Naive thymus-derived CD8-positive, alpha-beta T cell (primary cell): ENCODE results near the gene ANO2. TPM values are rescaled to one million over a fixed set of nuclear protein-coding genes. Genes with fewer than 3 reads are reported as not detected.

Source experiments
- ATAC-seq, 2 donors: fragments of 150-1000 bp; cut with Tn5 transposase in 1 of 2; sonication (Bioruptor Pico), chemical (Tn5 transposase) in 1 of 2; 1 replicate in 1 of 2; 2 replicates in 1 of 2; pipeline ENCODE4 v1.10.0; 2021; ENCODE audit warnings: mild to moderate bottlenecking in 2 of 2, moderate library complexity in 2 of 2
- POLR2A ChIA-PET: fragments of 350-600 bp; sonication (Branson Sonifier 250); formaldehyde crosslinking; loops from one replicate; lab custom pipeline; 2021; ENCODE audit warnings: antibody characterized with exemption; lab: Charles Lee
- DNase-seq, 10 donors: peaks; one replicate each; pipeline versions ENCODE4 v3.0.0 to v3.0.0-alpha.2; 2020 to 2022
- H3K27ac Mint-ChIP-seq, 10 donors: one replicate each; pipeline ENCODE4 v1.8.0; 2020 to 2022; ENCODE audit warnings: mild to moderate bottlenecking in 10 of 10, mixed read lengths in 10 of 10, moderate library complexity in 4 of 10, inconsistent platforms in 1 of 10
- H3K27me3 Mint-ChIP-seq, 5 donors: one replicate each; pipeline ENCODE4 v1.8.0; 2021 to 2022; ENCODE audit warnings: mixed read lengths in 5 of 5
- H3K36me3 Mint-ChIP-seq, 3 donors: one replicate each; pipeline ENCODE4 v1.8.0; 2020 to 2022; ENCODE audit warnings: mixed read lengths in 3 of 3, mild to moderate bottlenecking in 2 of 3, inconsistent platforms in 1 of 3
- H3K4me1 Mint-ChIP-seq, 4 donors: one replicate each; pipeline ENCODE4 v1.8.0; 2021 to 2022; ENCODE audit warnings: mixed read lengths in 4 of 4
- H3K4me3 Mint-ChIP-seq, 10 donors: one replicate each; pipeline ENCODE4 v1.8.0; 2020 to 2022; ENCODE audit warnings: mild to moderate bottlenecking in 10 of 10, mixed read lengths in 10 of 10, moderate library complexity in 6 of 10, inconsistent platforms in 1 of 10
- H3K9me3 Mint-ChIP-seq, 9 donors: one replicate each; pipeline ENCODE4 v1.8.0; 2020 to 2022; ENCODE audit warnings: mixed read lengths in 9 of 9, mild to moderate bottlenecking in 3 of 9, inconsistent platforms in 1 of 9, moderate library complexity in 1 of 9
- polyA plus RNA-seq, 3 donors: library from polyadenylated mRNA; unstranded; fragments of 300-500 nt; fragmentation: Illumina TruSeq; gene quantifications; one replicate each; pipeline ENCODE4 v1.2.3, GENCODE V29; 2021
- total RNA-seq, 8 experiments: library from RNA in 2 of 8; stranded (reverse) in 2 of 8; gene quantifications; one replicate each; pipeline ENCODE4 v1.2.3 and lab custom pipeline; 2021 to 2026

ANO2 gene
- total and polyA plus RNA-seq, 5 experiments from 2014 or later, result not detected

GRCh38 chr12:5923751-5924150, 21.3 kb downstream of the ANO2 start:
- Mint-ChIP-seq H3K27me3 (peaks cover 9 to 45% (median 30%) of the 10 kb centered on the region in 5 donors), H3K4me1 (peaks cover 0 to 2% (median 0%) of the 10 kb centered on the region in 4 donors), H3K27ac (no peak overlapping the region), H3K36me3 (no peaks in the 10 kb centered on the region), H3K4me3 (no peak overlapping the region), H3K9me3 (no peaks in the 10 kb centered on the region)
- ATAC-seq (no peak), DNase-seq (no peak)
- POLR2A ChIA-PET, result no interaction called here

DNA sequence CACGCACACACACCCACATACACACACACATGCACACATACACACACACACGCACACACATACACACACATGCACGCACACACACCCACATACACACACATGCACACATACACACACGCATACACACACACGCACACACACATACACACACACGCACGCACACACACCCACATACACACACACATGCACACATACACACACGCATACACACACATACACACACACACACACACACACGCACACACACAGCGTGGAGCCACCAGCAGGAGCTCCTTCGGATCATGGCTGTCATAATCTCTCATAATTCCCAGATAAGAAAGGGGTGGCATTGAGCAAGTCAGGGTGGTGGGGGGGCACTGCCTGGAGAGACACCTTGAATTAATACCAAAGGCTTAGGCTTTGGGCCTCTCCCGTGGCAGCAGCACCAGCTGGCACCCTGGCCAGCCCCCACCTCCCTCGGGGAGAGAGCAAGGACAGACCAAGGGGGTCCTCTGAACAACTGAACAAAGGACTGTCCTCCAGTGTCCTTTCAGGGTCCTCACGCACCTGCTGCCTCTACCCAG, 21.9 kb downstream of the ANO2 start:
- no peak overlapping the region for H3K4me3 Mint-ChIP-seq
- no peaks in the 10 kb centered on the region for H3K9me3 Mint-ChIP-seq
- peaks cover 8 to 46% (median 30%) of the 10 kb centered on the region in 5 donors for H3K27me3 Mint-ChIP-seq
- no peak for DNase-seq
- peaks cover 0 to 2% (median 0%) of the 10 kb centered on the region in 4 donors for H3K4me1 Mint-ChIP-seq
- H3K36me3 Mint-ChIP-seq, result no peaks in the 10 kb centered on the region
- no peak for ATAC-seq
- POLR2A ChIA-PET, result no interaction called here
- H3K27ac Mint-ChIP-seq, result peak overlapping the region in 1 of 10 donors; percentile 56

DNA sequence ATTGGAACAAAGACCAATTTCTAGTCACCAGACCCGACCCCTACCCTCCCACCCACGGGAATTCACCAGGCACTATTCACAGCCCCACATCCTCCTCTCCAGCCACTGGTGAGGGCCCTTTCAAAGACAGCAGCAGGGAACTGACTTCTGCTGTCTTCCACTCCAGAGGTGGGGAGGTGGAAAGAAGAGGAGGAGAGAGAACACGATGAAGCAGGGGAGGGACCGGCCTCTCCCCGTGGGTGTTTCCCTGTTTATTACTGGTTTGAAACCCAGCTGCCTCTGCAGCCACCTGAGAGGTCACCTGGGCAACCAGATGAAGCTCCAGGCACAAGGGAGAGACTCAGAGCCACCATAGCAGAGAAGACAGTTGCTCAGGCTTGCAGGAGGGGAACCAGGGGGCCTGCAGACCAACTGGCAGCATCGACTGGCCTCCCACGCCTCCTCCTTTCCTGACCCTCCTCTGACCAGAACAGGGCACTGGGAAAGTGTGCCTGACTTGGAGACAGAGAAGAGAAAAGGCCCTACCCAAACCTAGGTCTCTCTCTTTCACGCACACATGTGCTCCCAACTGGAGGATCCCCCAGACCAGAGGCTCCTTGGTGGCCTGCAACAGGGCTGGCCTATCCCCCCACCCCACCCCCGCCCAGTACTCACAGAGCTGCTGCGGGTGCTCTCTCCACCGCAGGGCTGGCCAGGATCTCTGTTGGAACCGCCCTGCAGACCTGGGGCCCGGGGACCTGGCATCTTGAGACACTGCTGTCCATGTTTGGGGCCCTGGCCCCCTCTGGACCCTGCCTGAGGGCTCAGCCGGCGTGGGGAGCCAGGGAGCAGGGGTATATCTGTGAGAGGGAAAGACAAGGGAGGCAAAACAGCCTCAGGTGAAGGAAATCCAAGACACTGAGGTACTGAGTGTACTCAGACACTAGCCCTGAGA, 22.8 kb downstream of the ANO2 start:
- Mint-ChIP-seq H3K27ac (peak overlapping the region in 1 of 10 donors; percentile 34), H3K4me1 (peaks cover 0 to 2% (median 0%) of the 10 kb centered on the region in 4 donors), H3K27me3 (peaks cover 7 to 37% (median 24%) of the 10 kb centered on the region in 5 donors), H3K9me3 (no peaks in the 10 kb centered on the region), H3K36me3 (no peaks in the 10 kb centered on the region), H3K4me3 (no peak overlapping the region)
- ATAC-seq, result no peak
- POLR2A ChIA-PET, result no interaction called here
- DNase-seq, result no peak

- H3K4me1 Mint-ChIP-seq, result peaks cover 0 to 2% (median 0%) of the 10 kb centered on the region in 4 donors
- H3K36me3 Mint-ChIP-seq, result no peaks in the 10 kb centered on the region
- no peak overlapping the region for H3K4me3 Mint-ChIP-seq
These were observed 23.8 kb downstream of the ANO2 start for GRCh38 chr12:5921027-5921909.

GRCh38 chr12:5916785-5917290, 28.2 kb downstream of the ANO2 start:
- Mint-ChIP-seq H3K9me3 (no peaks in the 10 kb centered on the region), H3K36me3 (no peaks in the 10 kb centered on the region), H3K27me3 (peaks cover 1 to 17% (median 5%) of the 10 kb centered on the region in 5 donors), H3K4me3 (no peak overlapping the region), H3K4me1 (no peaks in the 10 kb centered on the region), H3K27ac (peak overlapping the region in 1 of 10 donors; percentile 46)
- ATAC-seq (no peak), DNase-seq (no peak)
- POLR2A ChIA-PET, result no interaction called here

More at GRCh38 chr12:5921027-5921909, 23.8 kb downstream of the ANO2 start:
- POLR2A ChIA-PET, result no interaction called here
- H3K27me3 Mint-ChIP-seq, result peaks cover 2 to 28% (median 16%) of the 10 kb centered on the region in 5 donors
- ATAC-seq (no peak), DNase-seq (no peak)
- H3K9me3 Mint-ChIP-seq, result no peaks in the 10 kb centered on the region
- H3K27ac Mint-ChIP-seq, result no peak overlapping the region

- no peaks in the 10 kb centered on the region for H3K36me3 Mint-ChIP-seq
- no peak overlapping the region for H3K4me3 Mint-ChIP-seq
- H3K27ac Mint-ChIP-seq, result no peak overlapping the region
- peaks cover 1 to 17% (median 4%) of the 10 kb centered on the region in 5 donors for H3K27me3 Mint-ChIP-seq
- ATAC-seq (no peak), DNase-seq (no peak)
- H3K9me3 Mint-ChIP-seq, result no peaks in the 10 kb centered on the region
- POLR2A ChIA-PET, result no interaction called here
- no peaks in the 10 kb centered on the region for H3K4me1 Mint-ChIP-seq
These were observed 29.5 kb downstream of the ANO2 start for GRCh38 chr12:5915511-5915910.

- POLR2A ChIA-PET, result no interaction called here
- Mint-ChIP-seq H3K9me3 (no peaks in the 10 kb centered on the region), H3K27ac (no peak overlapping the region), H3K36me3 (no peaks in the 10 kb centered on the region), H3K27me3 (peaks cover 1 to 12% (median 4%) of the 10 kb centered on the region in 5 donors), H3K4me3 (no peak overlapping the region), H3K4me1 (no peaks in the 10 kb centered on the region)
- ATAC-seq (no peak), DNase-seq (no peak)
These were observed 30.5 kb downstream of the ANO2 start for GRCh38 chr12:5914387-5915149.

DNA sequence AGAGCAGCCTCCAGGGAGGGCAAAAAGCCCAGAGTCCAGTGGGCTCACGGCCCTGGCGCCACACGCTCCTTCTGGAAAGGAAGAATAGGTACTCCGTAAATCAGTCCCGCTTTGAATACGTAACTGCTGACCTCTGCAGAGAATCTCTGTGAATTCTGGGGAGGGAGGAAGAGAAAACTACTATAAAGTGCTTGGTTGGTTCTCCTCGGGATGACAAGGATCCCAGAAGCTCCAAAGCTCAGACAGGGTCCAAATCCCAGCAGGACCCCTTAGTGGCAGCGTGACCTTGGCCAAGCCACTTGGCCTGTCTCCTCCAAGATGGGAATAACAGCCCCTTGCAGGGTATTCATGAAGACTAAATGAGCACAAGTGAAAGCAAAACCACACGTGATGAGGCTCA, 31.7 kb downstream of the ANO2 start:
- Mint-ChIP-seq H3K4me3 (no peak overlapping the region), H3K36me3 (no peaks in the 10 kb centered on the region), H3K4me1 (no peaks in the 10 kb centered on the region), H3K27me3 (peaks cover 1 to 7% (median 4%) of the 10 kb centered on the region in 5 donors), H3K27ac (no peak overlapping the region), H3K9me3 (no peaks in the 10 kb centered on the region)
- no peak for DNase-seq
- POLR2A ChIA-PET, result no interaction called here
- no peak for ATAC-seq

- H3K27ac Mint-ChIP-seq, result no peak overlapping the region
- POLR2A ChIA-PET, result no interaction called here
- H3K4me3 Mint-ChIP-seq, result no peak overlapping the region
- no peaks in the 10 kb centered on the region for H3K36me3 Mint-ChIP-seq
- no peak for DNase-seq
- ATAC-seq, result no peak
- H3K9me3 Mint-ChIP-seq, result no peaks in the 10 kb centered on the region
- H3K4me1 Mint-ChIP-seq, result no peaks in the 10 kb centered on the region
- peaks cover 1 to 13% (median 6%) of the 10 kb centered on the region in 5 donors for H3K27me3 Mint-ChIP-seq
These were observed 32.4 kb downstream of the ANO2 start for GRCh38 chr12:5912437-5913334.

GRCh38 chr12:5912011-5912410, 33.0 kb downstream of the ANO2 start:
- Mint-ChIP-seq H3K4me1 (no peaks in the 10 kb centered on the region), H3K4me3 (no peak overlapping the region), H3K36me3 (no peaks in the 10 kb centered on the region), H3K27me3 (peaks cover 3 to 14% (median 6%) of the 10 kb centered on the region in 5 donors), H3K9me3 (no peaks in the 10 kb centered on the region), H3K27ac (no peak overlapping the region)
- DNase-seq (no peak), ATAC-seq (no peak)
- POLR2A ChIA-PET, result no interaction called here

DNA sequence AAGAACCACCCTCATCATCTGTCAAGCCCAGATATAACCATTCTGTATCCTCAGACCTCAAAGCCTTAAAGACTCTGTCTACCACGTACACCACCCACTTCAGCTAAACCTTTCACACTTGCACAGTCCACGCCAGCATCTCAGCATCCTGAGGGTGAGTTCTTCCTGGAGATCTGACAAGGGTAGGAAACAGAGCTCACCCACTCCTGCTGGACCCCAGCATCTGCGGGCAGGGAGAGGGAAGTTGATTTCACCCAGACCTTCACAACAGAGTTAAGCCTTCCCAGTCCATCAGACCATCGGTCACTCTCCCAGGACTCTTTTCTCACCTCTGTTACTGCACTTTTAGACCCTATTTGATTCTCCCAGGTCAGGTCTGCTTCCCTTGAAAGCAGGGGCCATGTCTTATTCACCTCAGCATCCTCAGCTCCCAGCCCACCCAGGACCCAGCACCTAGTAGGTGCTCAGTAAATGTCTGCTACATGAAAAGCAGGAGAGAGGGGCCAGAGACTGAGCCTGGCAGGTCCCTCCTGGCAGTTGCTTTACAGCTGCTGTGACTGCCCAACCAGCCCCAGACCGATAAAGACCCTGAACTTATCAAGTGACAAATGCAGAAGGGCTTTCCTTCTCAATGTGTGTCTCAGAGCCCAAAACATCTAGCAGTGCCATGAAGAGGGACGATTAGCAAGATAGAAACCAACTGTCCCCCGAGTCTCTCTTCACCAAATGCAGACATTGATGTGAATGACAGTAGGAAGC, 34.1 kb downstream of the ANO2 start:
- POLR2A ChIA-PET, result no interaction called here
- H3K9me3 Mint-ChIP-seq, result no peaks in the 10 kb centered on the region
- ATAC-seq, result no peak
- no peak overlapping the region for H3K4me3 Mint-ChIP-seq
- no peak overlapping the region for H3K27ac Mint-ChIP-seq
- DNase-seq, result no peak
- peaks cover 3 to 14% (median 7%) of the 10 kb centered on the region in 5 donors for H3K27me3 Mint-ChIP-seq
- H3K4me1 Mint-ChIP-seq, result no peaks in the 10 kb centered on the region
- no peaks in the 10 kb centered on the region for H3K36me3 Mint-ChIP-seq
